ENCODE results near the gene MRPL3.

Gene MRPL3

GRCh38 chr3:131421301-131421700 is 81.5 kb downstream of the MRPL3 start:
- DNase-seq (ENCODE audit: low spot score) (no peak), FAIRE-seq (no peak)

DNA sequence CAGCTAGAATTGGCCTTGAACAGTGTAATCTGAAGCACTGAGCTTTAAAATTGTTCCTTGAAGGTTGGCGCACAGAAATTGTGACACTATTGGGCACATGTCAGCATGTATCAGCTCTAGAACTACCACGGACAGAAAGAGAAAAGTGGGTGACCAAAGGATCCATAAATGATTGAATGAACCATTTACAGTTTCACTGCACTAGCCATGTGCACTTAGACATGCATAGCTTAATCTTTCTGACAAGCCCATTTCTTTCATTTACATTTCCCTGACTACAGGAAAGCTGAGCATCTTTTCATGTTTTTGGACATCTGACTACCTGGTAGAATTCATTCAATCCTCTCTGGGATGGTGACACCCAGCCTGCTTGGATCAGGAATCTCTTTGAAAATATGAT is 85.0 kb downstream of the MRPL3 start:
- DNase-seq (ENCODE audit: low spot score) (no peak), FAIRE-seq (no peak)
